Loucy (cell line): ENCODE measurements around the gene NUB1.

ENCODE experiments used
- H2AFZ ChIP-seq: fragments of 200-600 bp; sonication (generic); 2 replicates; pipeline ENCODE4 v1.6.0; 2016; ENCODE audit warnings: antibody characterized with exemption, mild to moderate bottlenecking, low read length, moderate library complexity
- H3F3A ChIP-seq: fragments of 200-600 bp; 2 replicates; pipeline ENCODE4 v1.6.0; 2016; ENCODE audit warnings: antibody characterized with exemption, low read depth, mild to moderate bottlenecking
- H3K27me3 ChIP-seq: fragments of 200-600 bp; sonication (generic); 2 replicates; pipeline ENCODE4 v1.6.1; 2014; ENCODE audit warnings: low read length, mild to moderate bottlenecking; ENCODE audit not compliant: insufficient read depth, poor library complexity, severe bottlenecking
- H3K36me3 ChIP-seq: fragments of 200-600 bp; sonication (generic); 2 replicates; pipeline ENCODE4 v1.6.1; 2016; ENCODE audit warnings: low read length; ENCODE audit not compliant: insufficient read depth
- H3K4me1 ChIP-seq: fragments of 200-600 bp; sonication (generic); 2 replicates; pipeline ENCODE4 v1.5.1; 2014; ENCODE audit warnings: low read length, mild to moderate bottlenecking; ENCODE audit not compliant: insufficient read depth, poor library complexity, severe bottlenecking
- H3K4me2 ChIP-seq: fragments of 200-600 bp; sonication (generic); 2 replicates; pipeline ENCODE4 v1.6.0; 2014; ENCODE audit warnings: antibody characterized with exemption, low read length, low read depth, mild to moderate bottlenecking; ENCODE audit not compliant: poor library complexity, severe bottlenecking
- H3K4me3 ChIP-seq: fragments of 200-600 bp; sonication (generic); 2 replicates; pipeline ENCODE4 v1.5.1; 2014; ENCODE audit warnings: low read length, mild to moderate bottlenecking, mixed read lengths; ENCODE audit not compliant: poor library complexity, severe bottlenecking
- H3K79me2 ChIP-seq: fragments of 200-600 bp; sonication (generic); 2 replicates; pipeline ENCODE4 v1.6.1; 2014; ENCODE audit warnings: low read length; ENCODE audit not compliant: insufficient read depth
- H3K9ac ChIP-seq: fragments of 200-600 bp; sonication (generic); 2 replicates; pipeline ENCODE4 v1.6.0; 2014; ENCODE audit warnings: mild to moderate bottlenecking, low read depth, low read length, moderate library complexity; ENCODE audit not compliant: poor library complexity, severe bottlenecking
- H3K9me2 ChIP-seq: fragments of 200-600 bp; sonication (generic); replicated peaks from 2 replicates; pipeline ENCODE4 v1.6.1; 2016; ENCODE audit warnings: low read depth, low read length, mixed read lengths
- H3K9me3 ChIP-seq: fragments of 200-600 bp; sonication (generic); 2 replicates; pipeline ENCODE4 v1.6.1; 2014; ENCODE audit warnings: mild to moderate bottlenecking, antibody characterized with exemption, low read length, low read depth; ENCODE audit not compliant: insufficient read depth
- H4K20me1 ChIP-seq: fragments of 200-600 bp; sonication (generic); 2 replicates; pipeline ENCODE4 v1.6.0; 2014; ENCODE audit warnings: antibody characterized with exemption, low read length, mild to moderate bottlenecking; ENCODE audit not compliant: insufficient read depth, poor library complexity, severe bottlenecking
- CTCF ChIP-seq: fragments of 200-600 bp; sonication (generic); conservative IDR thresholded peaks from 2 replicates; pipeline ENCODE4 v1.5.1; 2014; ENCODE audit warnings: mild to moderate bottlenecking, antibody characterized with exemption, low read length
- EZH2phosphoT487 ChIP-seq: fragments of 200-600 bp; IDR thresholded peaks from 2 replicates; pipeline ENCODE4 v1.6.1; 2018; ENCODE audit warnings: antibody characterized with exemption, mild to moderate bottlenecking, moderate library complexity, borderline replicate concordance

The NUB1 gene

DNA sequence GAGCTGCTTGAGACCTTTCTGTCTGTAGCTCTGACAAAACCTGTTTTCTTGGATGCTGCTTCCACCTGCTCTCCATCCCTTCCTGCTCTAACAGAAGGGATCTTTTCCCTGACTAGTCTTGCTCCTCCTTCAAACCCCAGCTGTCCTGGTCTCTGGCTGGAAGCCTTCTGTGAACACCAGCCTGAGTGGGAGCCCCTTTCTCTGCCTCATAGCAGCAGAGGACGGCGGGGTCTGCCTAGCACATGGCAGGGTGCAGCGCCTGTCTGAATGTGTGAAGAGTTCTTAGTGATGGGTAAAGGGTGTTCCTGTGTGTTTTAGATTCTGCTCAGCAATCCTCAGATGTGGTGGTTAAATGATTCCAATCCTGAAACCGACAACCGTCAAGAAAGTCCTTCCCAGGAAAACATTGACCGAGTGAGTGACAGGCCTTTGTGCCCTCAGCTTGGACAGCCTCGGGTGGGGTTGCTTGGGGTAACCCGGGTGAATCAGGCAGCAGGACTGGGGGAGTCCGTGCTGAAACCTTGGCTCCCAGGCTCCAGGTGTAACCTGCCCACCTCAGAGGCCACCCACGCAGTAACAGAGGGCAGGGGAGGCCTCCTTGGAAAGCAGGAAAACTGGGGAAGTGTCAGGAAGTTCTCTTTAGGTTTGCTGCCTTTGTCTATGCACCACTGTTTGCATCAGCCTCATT lies 34.1 kb downstream of the NUB1 start:
- no peak overlapping the region for H3K4me3 ChIP-seq

DNA sequence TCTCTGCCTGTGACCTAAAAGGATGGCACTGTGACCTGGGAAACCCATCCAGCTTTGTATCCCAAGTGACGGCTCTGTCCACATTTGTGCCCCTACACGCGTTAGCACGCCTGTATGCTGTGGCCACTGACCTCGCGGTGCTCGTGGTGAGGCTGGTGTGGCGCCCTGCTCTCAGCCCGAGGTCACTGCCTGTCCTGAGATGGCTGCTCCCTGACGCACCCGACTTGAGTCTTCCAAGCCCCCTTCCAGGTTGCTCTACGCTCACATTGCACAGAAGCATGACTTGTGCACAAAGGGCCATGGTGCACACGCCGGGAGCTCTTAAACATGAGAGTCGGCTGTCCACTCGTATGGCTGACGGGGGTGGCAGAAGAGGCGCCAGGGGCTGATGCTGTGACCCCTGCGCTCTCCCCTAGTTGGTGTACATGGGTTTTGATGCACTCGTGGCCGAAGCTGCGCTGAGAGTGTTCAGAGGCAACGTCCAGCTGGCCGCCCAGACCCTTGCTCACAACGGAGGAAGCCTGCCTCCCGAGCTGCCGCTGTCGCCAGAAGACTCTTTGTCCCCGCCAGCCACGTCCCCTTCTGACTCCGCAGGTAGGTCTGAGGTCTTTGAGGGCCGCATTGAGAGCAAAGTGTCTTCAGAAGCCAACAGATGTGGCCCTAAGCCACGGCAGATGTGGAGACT lies 34.7 kb downstream of the NUB1 start:
- Histone ChIP-seq H4K20me1 (no peaks in the 10 kb centered on the region), H3K9ac (no peak overlapping the region), H3K9me3 (no peaks in the 10 kb centered on the region), H2AFZ (no peak overlapping the region), H3K4me1 (no peaks in the 10 kb centered on the region), H3K79me2 (no peaks in the 10 kb centered on the region), H3K36me3 (peaks cover 49% of the 10 kb centered on the region; the same call in 1 of the 2 replicates), H3K9me2 (no peaks in the 10 kb centered on the region), H3F3A (no peaks in the 10 kb centered on the region), H3K4me3 (no peak overlapping the region), H3K27me3 (no peaks in the 10 kb centered on the region), H3K4me2 (no peak overlapping the region)
- no peak for TF ChIP-seq EZH2phosphoT487
- TF ChIP-seq CTCF: no peak

More for the DNA sequence above, 34.1 kb downstream of the NUB1 start:
- Histone ChIP-seq H2AFZ (no peak overlapping the region), H3K79me2 (no peaks in the 10 kb centered on the region), H3K36me3 (peaks cover 53% of the 10 kb centered on the region; the same call in 1 of the 2 replicates), H3F3A (no peaks in the 10 kb centered on the region), H3K4me1 (no peaks in the 10 kb centered on the region), H4K20me1 (no peaks in the 10 kb centered on the region), H3K27me3 (no peaks in the 10 kb centered on the region), H3K9me3 (no peaks in the 10 kb centered on the region), H3K9me2 (no peaks in the 10 kb centered on the region), H3K9ac (no peak overlapping the region), H3K4me2 (no peak overlapping the region)
- no peak for TF ChIP-seq EZH2phosphoT487
- TF ChIP-seq CTCF: no peak

- H2AFZ ChIP-seq: no peak overlapping the region
- no peak for TF ChIP-seq CTCF
- TF ChIP-seq EZH2phosphoT487: no peak
Observed at GRCh38 chr7:151377406-151377805, 35.8 kb downstream of the NUB1 start.

More at GRCh38 chr7:151377406-151377805, 35.8 kb downstream of the NUB1 start:
- Histone ChIP-seq H3K9ac (no peak overlapping the region), H3K36me3 (peaks cover 49% of the 10 kb centered on the region; the same call in 1 of the 2 replicates), H3K4me3 (no peak overlapping the region), H4K20me1 (no peaks in the 10 kb centered on the region), H3F3A (no peaks in the 10 kb centered on the region), H3K27me3 (no peaks in the 10 kb centered on the region), H3K9me3 (no peaks in the 10 kb centered on the region), H3K79me2 (no peaks in the 10 kb centered on the region), H3K4me2 (no peak overlapping the region), H3K4me1 (no peaks in the 10 kb centered on the region), H3K9me2 (no peaks in the 10 kb centered on the region)
